ENCODE measurements around the gene PDHX. TPM values are rescaled to one million over a fixed set of nuclear protein-coding genes. Genes with fewer than 3 reads are reported as not detected.

Gene PDHX
- total and polyA plus RNA-seq, 10 of the 15 experiments (the other 5 are each of a cell fraction or from before 2014, with no cell fraction given) = 14.5 to 41.9 (median 28.0) TPM

GRCh38 chr11:35006389-35007128 is 90.1 kb downstream of the PDHX start (continued):
- TF ChIP-seq USF1 (IDR thresholded peaks at IDR 0.05; ENCODE audit: borderline replicate concordance, extremely low read length, insufficient read depth, low read depth, low read length) (no peak), CHD1 (IDR thresholded peaks at IDR 0.05; ENCODE audit: low read depth, low read length) (0 out of 2 replicates have a peak, but pooled peaks have one; percentile 30), BCL11A (IDR thresholded peaks at IDR 0.05; ENCODE audit: low read depth, low read length) (peak; percentile 99), RELB (IDR thresholded peaks at IDR 0.05; ENCODE audit: low read depth) (peak; percentile 90), RCOR1 (conservative IDR thresholded peaks at IDR 0.05; ENCODE audit: low read depth, low read length) (peak; percentile 94; the same call in 1 of the 2 replicates), GATAD2B (conservative IDR thresholded peaks at IDR 0.05; ENCODE audit: low read depth) (peak; percentile 88), CHD2 (IDR thresholded peaks at IDR 0.05; ENCODE audit: borderline replicate concordance, low read depth, low read length) (peak; percentile 64; the same call in 1 of the 2 replicates), MEF2A (IDR thresholded peaks at IDR 0.05; ENCODE audit: insufficient read depth, low read depth, low read length) (peak; percentile 91), JUND (IDR thresholded peaks at IDR 0.05; ENCODE audit: low read depth, low read length) (peak; percentile 86; the same call in 1 of the 2 replicates), BRCA1 (IDR thresholded peaks at IDR 0.05; ENCODE audit: low read depth, low read length) (no peak), SUZ12 (IDR thresholded peaks at IDR 0.05; ENCODE audit: unreplicated experiment) (no peak), ZBTB40 (IDR thresholded peaks at IDR 0.05; ENCODE audit: borderline replicate concordance) (no peak), HCFC1 (IDR thresholded peaks at IDR 0.05; ENCODE audit: low read length) (no peak), HDAC2 (IDR thresholded peaks at IDR 0.05) (no peak), IKZF1 (conservative IDR thresholded peaks at IDR 0.05) (peak; percentile 97), ZSCAN29 (IDR thresholded peaks at IDR 0.05) (no peak), ASH2L (IDR thresholded peaks at IDR 0.05; ENCODE audit: borderline replicate concordance, low read depth) (no peak; the same call in 1 of the 2 replicates), TCF7 (IDR thresholded peaks at IDR 0.05; ENCODE audit: borderline replicate concordance) (peak; percentile 87), SMAD5 (IDR thresholded peaks at IDR 0.05; ENCODE audit: low read depth) (no peak), MYB (IDR thresholded peaks at IDR 0.05; ENCODE audit: borderline replicate concordance, low read depth, low read length) (no peak), IRF4 (IDR thresholded peaks at IDR 0.05; ENCODE audit: low read depth, low read length) (peak; percentile 97), SKIL (IDR thresholded peaks at IDR 0.05; ENCODE audit: low read depth, poor library complexity, severe bottlenecking) (peak; percentile 98)

Measured in GM12878 (cell line).